ENCODE measurements around the gene OR51E1.

OR51E1 gene

GRCh38 chr11:4680341-4680740 is 36.6 kb downstream of the OR51E1 start:
- H3K79me2 ChIP-seq (ENCODE audit: insufficient read depth, low read length): no peaks in the 10 kb centered on the region
- no peak overlapping the region for H3K9ac ChIP-seq (ENCODE audit: low read length)
- no peak overlapping the region for H3K4me2 ChIP-seq (ENCODE audit: low read depth, low read length, poor library complexity, severe bottlenecking)
- H3K9me2 ChIP-seq (replicated peaks; ENCODE audit: insufficient read depth, low read length): no peaks in the 10 kb centered on the region
- no peak overlapping the region for H3K4me3 ChIP-seq (ENCODE audit: insufficient read depth, low read length, poor library complexity, severe bottlenecking)
- TF ChIP-seq CTCF (IDR thresholded peaks at IDR 0.05; ENCODE audit: insufficient read depth, low read length, poor library complexity, severe bottlenecking): no peak
- no peak overlapping the region for H2AFZ ChIP-seq (ENCODE audit: low read depth, low read length, severe bottlenecking)
- no peaks in the 10 kb centered on the region for H3F3A ChIP-seq (ENCODE audit: insufficient read depth)
- H4K20me1 ChIP-seq (ENCODE audit: low read depth, low read length): no peaks in the 10 kb centered on the region
- no peak overlapping the region for H3K27ac ChIP-seq (ENCODE audit: low read depth, low read length)
- H3K36me3 ChIP-seq (ENCODE audit: low read length): no peaks in the 10 kb centered on the region
- H3K27me3 ChIP-seq (ENCODE audit: low read length): no peaks in the 10 kb centered on the region
- H3K9me3 ChIP-seq (ENCODE audit: insufficient read depth, low read length): no peaks in the 10 kb centered on the region

GRCh38 chr11:4682623-4683419 is 39.0 kb downstream of the OR51E1 start:
- Histone ChIP-seq H2AFZ (ENCODE audit: low read depth, low read length, severe bottlenecking) (no peak overlapping the region), H3K27ac (ENCODE audit: low read depth, low read length) (no peak overlapping the region), H3K36me3 (ENCODE audit: low read length) (no peaks in the 10 kb centered on the region), H3K4me3 (ENCODE audit: insufficient read depth, low read length, poor library complexity, severe bottlenecking) (no peak overlapping the region), H4K20me1 (ENCODE audit: low read depth, low read length) (no peaks in the 10 kb centered on the region), H3K9me3 (ENCODE audit: insufficient read depth, low read length) (no peaks in the 10 kb centered on the region), H3K79me2 (ENCODE audit: insufficient read depth, low read length) (no peaks in the 10 kb centered on the region), H3K4me2 (ENCODE audit: low read depth, low read length, poor library complexity, severe bottlenecking) (no peak overlapping the region), H3K9ac (ENCODE audit: low read length) (no peak overlapping the region), H3F3A (ENCODE audit: insufficient read depth) (no peaks in the 10 kb centered on the region), H3K27me3 (ENCODE audit: low read length) (no peaks in the 10 kb centered on the region), H3K9me2 (replicated peaks; ENCODE audit: insufficient read depth, low read length) (no peaks in the 10 kb centered on the region)
- no peak for TF ChIP-seq EZH2phosphoT487 (conservative IDR thresholded peaks at IDR 0.05; ENCODE audit: low read length)
- TF ChIP-seq CTCF (IDR thresholded peaks at IDR 0.05; ENCODE audit: insufficient read depth, low read length, poor library complexity, severe bottlenecking): no peak

- H3K4me2 ChIP-seq (ENCODE audit: low read depth, low read length, poor library complexity, severe bottlenecking): no peak overlapping the region
- no peaks in the 10 kb centered on the region for H3K9me3 ChIP-seq (ENCODE audit: insufficient read depth, low read length)
- no peaks in the 10 kb centered on the region for H3K79me2 ChIP-seq (ENCODE audit: insufficient read depth, low read length)
- no peaks in the 10 kb centered on the region for H3K36me3 ChIP-seq (ENCODE audit: low read length)
- H3K27me3 ChIP-seq (ENCODE audit: low read length): no peaks in the 10 kb centered on the region
- no peaks in the 10 kb centered on the region for H3K9me2 ChIP-seq (replicated peaks; ENCODE audit: insufficient read depth, low read length)
- no peak overlapping the region for H3K27ac ChIP-seq (ENCODE audit: low read depth, low read length)
- H3K4me3 ChIP-seq (ENCODE audit: insufficient read depth, low read length, poor library complexity, severe bottlenecking): no peak overlapping the region
- no peak overlapping the region for H2AFZ ChIP-seq (ENCODE audit: low read depth, low read length, severe bottlenecking)
- no peak overlapping the region for H3K9ac ChIP-seq (ENCODE audit: low read length)
- no peak for TF ChIP-seq EZH2phosphoT487 (conservative IDR thresholded peaks at IDR 0.05; ENCODE audit: low read length)
- no peak for TF ChIP-seq CTCF (IDR thresholded peaks at IDR 0.05; ENCODE audit: insufficient read depth, low read length, poor library complexity, severe bottlenecking)
- no peaks in the 10 kb centered on the region for H3F3A ChIP-seq (ENCODE audit: insufficient read depth)
- H4K20me1 ChIP-seq (ENCODE audit: low read depth, low read length): no peaks in the 10 kb centered on the region
Measured at GRCh38 chr11:4684631-4685285, 41.0 kb downstream of the OR51E1 start.
